ENCODE data around the gene TTC39C. TPM values are rescaled to one million over a fixed set of nuclear protein-coding genes. Genes with fewer than 3 reads are reported as not detected.
"Not testable (repeated sequence)": the region's sequence is repeated elsewhere in the genome, so short reads cannot be mapped to it uniquely, and the experiment has no call there.

TTC39C gene
- total RNA-seq, 1 donor from 2014 or later = 12.8 TPM

DNA sequence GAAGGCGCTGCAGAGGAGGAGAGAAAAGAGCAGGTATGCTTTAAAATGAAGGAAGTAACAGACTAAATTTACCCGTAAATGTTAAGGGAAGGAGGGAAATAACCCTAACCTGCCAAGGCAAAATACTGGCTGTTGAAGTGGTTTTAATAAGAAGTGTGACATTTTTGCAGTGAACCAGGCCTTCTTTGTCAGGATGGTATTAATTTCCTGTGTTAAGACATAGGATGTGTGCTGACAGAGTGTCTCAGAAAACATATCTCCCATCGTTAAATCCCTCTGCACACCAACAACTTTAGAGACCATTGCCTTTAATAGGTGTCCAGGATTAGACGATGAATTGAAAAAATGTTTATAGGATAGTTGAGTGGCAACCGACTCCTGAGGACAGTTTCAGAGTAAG is 9.9 kb downstream of the TTC39C start:
- H4K20me1 ChIP-seq (ENCODE audit: insufficient read depth, low read length) = peaks cover 39% of the 10 kb centered on the region
- peaks cover 27% of the 10 kb centered on the region for H3K4me1 Mint-ChIP-seq (ENCODE audit: low read depth, unreplicated experiment)
- H3K36me3 ChIP-seq (ENCODE audit: insufficient read depth, low read length) = no peaks in the 10 kb centered on the region
- TF ChIP-seq, protein P1, sequence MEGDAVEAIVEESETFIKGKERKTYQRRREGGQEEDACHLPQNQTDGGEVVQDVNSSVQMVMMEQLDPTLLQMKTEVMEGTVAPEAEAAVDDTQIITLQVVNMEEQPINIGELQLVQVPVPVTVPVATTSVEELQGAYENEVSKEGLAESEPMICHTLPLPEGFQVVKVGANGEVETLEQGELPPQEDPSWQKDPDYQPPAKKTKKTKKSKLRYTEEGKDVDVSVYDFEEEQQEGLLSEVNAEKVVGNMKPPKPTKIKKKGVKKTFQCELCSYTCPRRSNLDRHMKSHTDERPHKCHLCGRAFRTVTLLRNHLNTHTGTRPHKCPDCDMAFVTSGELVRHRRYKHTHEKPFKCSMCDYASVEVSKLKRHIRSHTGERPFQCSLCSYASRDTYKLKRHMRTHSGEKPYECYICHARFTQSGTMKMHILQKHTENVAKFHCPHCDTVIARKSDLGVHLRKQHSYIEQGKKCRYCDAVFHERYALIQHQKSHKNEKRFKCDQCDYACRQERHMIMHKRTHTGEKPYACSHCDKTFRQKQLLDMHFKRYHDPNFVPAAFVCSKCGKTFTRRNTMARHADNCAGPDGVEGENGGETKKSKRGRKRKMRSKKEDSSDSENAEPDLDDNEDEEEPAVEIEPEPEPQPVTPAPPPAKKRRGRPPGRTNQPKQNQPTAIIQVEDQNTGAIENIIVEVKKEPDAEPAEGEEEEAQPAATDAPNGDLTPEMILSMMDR (IDR thresholded peaks at IDR 0.05; ENCODE audit: insufficient read depth, low read depth, low read length) = no peak
- TF ChIP-seq EZH2 (IDR thresholded peaks at IDR 0.05; ENCODE audit: insufficient read depth, low read length) = no peak
- FAIRE-seq (no peak), DNase-seq (ENCODE audit: low read depth) (no peak)
- H3K79me2 ChIP-seq (ENCODE audit: insufficient read depth, low read length) = peaks cover 23% of the 10 kb centered on the region
- H3K36me3 Mint-ChIP-seq (ENCODE audit: low read depth, unreplicated experiment) = peaks cover 2% of the 10 kb centered on the region
- H3K4me1 ChIP-seq (ENCODE audit: insufficient read depth, low read length) = peaks cover 8% of the 10 kb centered on the region
- H3K4me2 ChIP-seq (ENCODE audit: low read length) = no peak overlapping the region
- H3K4me3 Mint-ChIP-seq (ENCODE audit: unreplicated experiment) = no peak overlapping the region
- no peak overlapping the region for H2AFZ ChIP-seq (ENCODE audit: low read depth, low read length)
- no peak overlapping the region for H3K9ac ChIP-seq (ENCODE audit: low read length)
- no peaks in the 10 kb centered on the region for H3K27me3 ChIP-seq (ENCODE audit: insufficient read depth, low read length)
- no peaks in the 10 kb centered on the region for H3K9me3 ChIP-seq (ENCODE audit: insufficient read depth, low read depth, low read length)
- H3K27me3 Mint-ChIP-seq (ENCODE audit: low read depth, unreplicated experiment) = no peaks in the 10 kb centered on the region
- H3K27ac Mint-ChIP-seq (ENCODE audit: unreplicated experiment) = no peak overlapping the region
- H3K4me3 ChIP-seq (ENCODE audit: insufficient read depth, low read depth, low read length) = no peak overlapping the region
- H3K9me3 Mint-ChIP-seq (ENCODE audit: unreplicated experiment) = no peaks in the 10 kb centered on the region
- H3K27ac ChIP-seq (ENCODE audit: low read depth, low read length) = no peak overlapping the region

GRCh38 chr18:24026457-24026856 is 11.9 kb downstream of the TTC39C start:
- Histone ChIP-seq H3K4me1 (ENCODE audit: insufficient read depth, low read length) (peaks cover 8% of the 10 kb centered on the region), H3K36me3 (ENCODE audit: insufficient read depth, low read length) (no peaks in the 10 kb centered on the region), H3K4me2 (ENCODE audit: low read length) (no peak overlapping the region), H3K4me3 (ENCODE audit: insufficient read depth, low read depth, low read length) (no peak overlapping the region), H3K9me3 (ENCODE audit: insufficient read depth, low read depth, low read length) (no peaks in the 10 kb centered on the region), H4K20me1 (ENCODE audit: insufficient read depth, low read length) (peaks cover 32% of the 10 kb centered on the region), H3K9ac (ENCODE audit: low read length) (no peak overlapping the region), H3K27ac (ENCODE audit: low read depth, low read length) (no peak overlapping the region), H3K79me2 (ENCODE audit: insufficient read depth, low read length) (peaks cover 17% of the 10 kb centered on the region), H2AFZ (ENCODE audit: low read depth, low read length) (no peak overlapping the region), H3K27me3 (ENCODE audit: insufficient read depth, low read length) (no peaks in the 10 kb centered on the region)
- H3K4me3 Mint-ChIP-seq (ENCODE audit: unreplicated experiment) = no peak overlapping the region
- DNase-seq (ENCODE audit: low read depth) (no peak), FAIRE-seq (no peak)
- H3K27me3 Mint-ChIP-seq (ENCODE audit: low read depth, unreplicated experiment) = no peaks in the 10 kb centered on the region
- H3K9me3 Mint-ChIP-seq (ENCODE audit: unreplicated experiment) = no peaks in the 10 kb centered on the region
- peaks cover 13% of the 10 kb centered on the region for H3K4me1 Mint-ChIP-seq (ENCODE audit: low read depth, unreplicated experiment)
- H3K27ac Mint-ChIP-seq (ENCODE audit: unreplicated experiment) = no peak overlapping the region
- peaks cover 3% of the 10 kb centered on the region for H3K36me3 Mint-ChIP-seq (ENCODE audit: low read depth, unreplicated experiment)
- TF ChIP-seq EZH2 (IDR thresholded peaks at IDR 0.05; ENCODE audit: insufficient read depth, low read length) = no peak
- TF ChIP-seq, protein P1 (IDR thresholded peaks at IDR 0.05; ENCODE audit: insufficient read depth, low read depth, low read length) = no peak

- no peaks in the 10 kb centered on the region for H3K9me3 ChIP-seq (ENCODE audit: insufficient read depth, low read depth, low read length)
- Mint-ChIP-seq H3K9me3 (ENCODE audit: unreplicated experiment) (no peaks in the 10 kb centered on the region), H3K27me3 (ENCODE audit: low read depth, unreplicated experiment) (no peaks in the 10 kb centered on the region), H3K4me1 (ENCODE audit: low read depth, unreplicated experiment) (peaks cover 6% of the 10 kb centered on the region), H3K4me3 (ENCODE audit: unreplicated experiment) (no peak overlapping the region), H3K27ac (ENCODE audit: unreplicated experiment) (no peak overlapping the region), H3K36me3 (ENCODE audit: low read depth, unreplicated experiment) (peaks cover 4% of the 10 kb centered on the region)
- H3K79me2 ChIP-seq (ENCODE audit: insufficient read depth, low read length) = peaks cover 17% of the 10 kb centered on the region
- peaks cover 6% of the 10 kb centered on the region for H3K4me1 ChIP-seq (ENCODE audit: insufficient read depth, low read length)
- FAIRE-seq (no peak), DNase-seq (ENCODE audit: low read depth) (peak; percentile 90)
- H3K36me3 ChIP-seq (ENCODE audit: insufficient read depth, low read length) = no peaks in the 10 kb centered on the region
- peaks cover 32% of the 10 kb centered on the region for H4K20me1 ChIP-seq (ENCODE audit: insufficient read depth, low read length)
- H3K4me2 ChIP-seq (ENCODE audit: low read length) = no peak overlapping the region
- H3K27me3 ChIP-seq (ENCODE audit: insufficient read depth, low read length) = no peaks in the 10 kb centered on the region
- H3K27ac ChIP-seq (ENCODE audit: low read depth, low read length) = no peak overlapping the region
- H3K9ac ChIP-seq (ENCODE audit: low read length) = no peak overlapping the region
- no peak overlapping the region for H3K4me3 ChIP-seq (ENCODE audit: insufficient read depth, low read depth, low read length)
- no peak for TF ChIP-seq EZH2 (IDR thresholded peaks at IDR 0.05; ENCODE audit: insufficient read depth, low read length)
- TF ChIP-seq, protein P1 (IDR thresholded peaks at IDR 0.05; ENCODE audit: insufficient read depth, low read depth, low read length) = no peak
- H2AFZ ChIP-seq (ENCODE audit: low read depth, low read length) = no peak overlapping the region
Measured at GRCh38 chr18:24027156-24027827, 12.7 kb downstream of the TTC39C start.

GRCh38 chr18:24028946-24029345 is 14.4 kb downstream of the TTC39C start:
- not testable (repeated sequence) for H3K4me3 ChIP-seq (ENCODE audit: insufficient read depth, low read depth, low read length); H3K36me3 Mint-ChIP-seq (ENCODE audit: low read depth, unreplicated experiment); H3K9me3 ChIP-seq (ENCODE audit: insufficient read depth, low read depth, low read length); H3K9me3 Mint-ChIP-seq (ENCODE audit: unreplicated experiment); H3K4me2 ChIP-seq (ENCODE audit: low read length); H3K4me1 Mint-ChIP-seq (ENCODE audit: low read depth, unreplicated experiment); H3K36me3 ChIP-seq (ENCODE audit: insufficient read depth, low read length); DNase-seq (ENCODE audit: low read depth); H3K4me3 Mint-ChIP-seq (ENCODE audit: unreplicated experiment); H3K4me1 ChIP-seq (ENCODE audit: insufficient read depth, low read length); FAIRE-seq; H3K27ac ChIP-seq (ENCODE audit: low read depth, low read length); H3K27me3 Mint-ChIP-seq (ENCODE audit: low read depth, unreplicated experiment); H3K27ac Mint-ChIP-seq (ENCODE audit: unreplicated experiment); H3K27me3 ChIP-seq (ENCODE audit: insufficient read depth, low read length); H2AFZ ChIP-seq (ENCODE audit: low read depth, low read length); H3K9ac ChIP-seq (ENCODE audit: low read length)
- Histone ChIP-seq H3K79me2 (ENCODE audit: insufficient read depth, low read length) (peaks cover 11% of the 10 kb centered on the region), H4K20me1 (ENCODE audit: insufficient read depth, low read length) (peaks cover 27% of the 10 kb centered on the region)

All from astrocyte (in vitro differentiated cells and primary cell).